H54 (cell line): Measurements from ENCODE around the gene SMC1B.

ENCODE experiments used
- DNase-seq: peaks from one replicate; pipeline ENCODE4 v3.0.0; 2011; ENCODE audit warnings: low spot score, mixed read lengths; ENCODE audit not compliant: insufficient read length
- FAIRE-seq: peaks from 3 replicates; lab custom pipeline; 2011; peaks lifted over from hg19 to GRCh38; lab: Jason Lieb, UNC
- POLR2A ChIP-seq: IDR thresholded peaks from 2 replicates; pipeline ENCODE4 v1.6.1; 2011; ENCODE audit warnings: low read depth, mild to moderate bottlenecking, low read length

SMC1B gene

DNA sequence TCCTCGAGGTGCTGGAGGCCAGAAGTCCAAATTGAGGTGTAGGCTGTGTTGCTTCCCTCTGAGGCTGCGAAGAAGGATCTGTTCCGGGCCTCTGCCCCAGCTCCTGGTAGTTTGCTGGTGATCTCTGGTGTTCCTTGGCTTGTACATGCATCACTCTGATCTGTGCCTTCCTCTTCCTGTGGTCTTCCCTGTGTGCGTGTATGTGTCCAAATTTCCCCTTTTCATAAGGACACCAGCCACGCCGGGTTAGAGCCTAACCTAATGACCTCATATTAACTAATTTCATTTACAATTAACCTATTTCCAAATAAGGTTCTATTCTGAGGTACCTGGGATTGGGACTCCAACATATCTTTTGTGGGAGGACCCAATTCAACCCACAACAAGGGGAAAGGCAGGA, 21.6 kb upstream of the SMC1B start:
- TF ChIP-seq POLR2A = no peak
- DNase-seq (no peak), FAIRE-seq (no peak)

DNA sequence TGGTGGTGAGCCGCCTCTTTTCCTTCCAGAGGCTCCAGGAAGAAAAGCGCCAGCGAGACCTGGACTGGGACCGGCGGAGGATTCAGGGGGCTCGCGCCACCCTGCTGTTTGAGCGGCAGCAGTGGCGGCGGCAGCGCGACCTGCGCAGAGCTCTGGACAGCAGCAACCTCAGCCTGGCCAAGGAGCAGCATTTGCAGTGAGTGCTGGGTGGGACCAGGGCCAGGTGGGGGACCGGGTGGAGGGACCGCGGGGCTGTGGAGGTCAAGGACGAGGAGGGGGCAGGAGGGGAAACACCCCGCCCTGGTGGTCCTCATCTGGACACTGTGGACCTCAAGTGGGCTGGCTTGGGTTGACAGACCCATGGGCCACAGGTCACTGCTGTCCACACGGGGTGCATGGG, 17.5 kb upstream of the SMC1B start:
- TF ChIP-seq POLR2A = no peak
- no peak for DNase-seq

GRCh38 chr22:45429981-45430775, 16.8 kb upstream of the SMC1B start:
- no peak for FAIRE-seq
- no peak for TF ChIP-seq POLR2A
- no peak for DNase-seq

More for the DNA sequence above, 17.5 kb upstream of the SMC1B start:
- no peak for FAIRE-seq

GRCh38 chr22:45429424-45429823, 16.0 kb upstream of the SMC1B start:
- no peak for FAIRE-seq

GRCh38 chr22:45428391-45429385, 15.3 kb upstream of the SMC1B start:
- TF ChIP-seq POLR2A = no peak
- FAIRE-seq = no peak
- no peak for DNase-seq

More at GRCh38 chr22:45429424-45429823, 16.0 kb upstream of the SMC1B start:
- no peak for DNase-seq
- TF ChIP-seq POLR2A = no peak

DNA sequence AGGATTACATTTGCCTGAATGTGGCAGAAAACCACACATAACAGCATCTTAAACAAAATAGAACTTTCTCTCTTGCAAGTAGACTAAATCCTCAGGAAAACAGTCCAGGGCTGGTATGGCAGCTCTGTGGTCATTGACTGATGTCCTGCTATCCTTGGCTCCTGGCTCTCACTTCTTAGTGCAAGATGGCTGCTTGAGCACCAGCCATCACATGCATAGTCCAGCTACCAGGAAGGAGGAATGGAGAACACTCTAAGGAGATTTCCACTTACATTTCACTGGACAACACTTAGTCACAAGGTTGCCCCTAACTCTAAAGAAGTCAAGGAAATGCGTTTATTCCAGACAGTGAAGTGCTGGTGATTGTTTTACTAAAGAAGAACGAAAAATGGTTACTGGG, 13.7 kb upstream of the SMC1B start:
- DNase-seq (no peak), FAIRE-seq (no peak)
- no peak for TF ChIP-seq POLR2A

- DNase-seq (no peak), FAIRE-seq (no peak)
- no peak for TF ChIP-seq POLR2A
Observed at GRCh38 chr22:45426387-45426786, 13.0 kb upstream of the SMC1B start.

GRCh38 chr22:45425531-45426265, 12.3 kb upstream of the SMC1B start:
- no peak for TF ChIP-seq POLR2A
- FAIRE-seq (no peak), DNase-seq (no peak)

- no peak for TF ChIP-seq POLR2A
- FAIRE-seq (no peak), DNase-seq (no peak)
Observed at GRCh38 chr22:45425101-45425500, 11.7 kb upstream of the SMC1B start.

DNA sequence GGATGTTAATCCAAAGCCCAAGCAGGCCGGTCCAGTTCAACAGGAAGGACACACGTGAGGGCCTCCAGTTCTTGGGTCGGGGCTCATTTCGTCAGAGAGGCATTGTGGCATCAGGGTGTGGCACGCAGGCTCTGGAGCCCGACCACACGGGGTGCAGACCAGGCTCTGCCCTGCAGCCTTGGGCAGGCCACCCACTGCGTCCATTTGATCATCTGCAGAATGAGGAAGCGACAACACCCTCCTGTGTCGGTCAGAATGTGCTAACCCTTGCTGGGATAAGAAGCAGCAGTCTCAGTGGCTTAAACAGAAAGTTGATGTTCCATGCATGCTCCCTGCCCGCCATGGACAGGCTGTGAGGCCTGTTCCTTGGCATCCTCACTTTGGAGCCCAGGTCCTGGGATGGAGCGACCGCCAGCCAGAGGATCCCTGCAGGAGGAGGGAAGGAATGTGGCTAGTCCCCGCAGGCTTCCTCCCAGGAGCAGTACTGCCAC, 10.9 kb upstream of the SMC1B start:
- FAIRE-seq (no peak), DNase-seq (no peak)
- no peak for TF ChIP-seq POLR2A

- no peak for TF ChIP-seq POLR2A
Observed at GRCh38 chr22:45423524-45423923, 10.1 kb upstream of the SMC1B start.

GRCh38 chr22:45422237-45422983, 9.0 kb upstream of the SMC1B start:
- no peak for TF ChIP-seq POLR2A
- FAIRE-seq (no peak), DNase-seq (no peak)

More at GRCh38 chr22:45423524-45423923, 10.1 kb upstream of the SMC1B start:
- DNase-seq (no peak), FAIRE-seq (no peak)
